ENCODE data around the gene DOCK8. TPM values are rescaled to one million over a fixed set of nuclear protein-coding genes. Genes with fewer than 3 reads are reported as not detected.

Gene DOCK8
- total RNA-seq, 1 donor from 2014 or later = 0.22 TPM

GRCh38 chr9:462606-463005, 247.9 kb downstream of the DOCK8 start:
- Mint-ChIP-seq H3K36me3 (ENCODE audit: unreplicated experiment) (no peaks in the 10 kb centered on the region), H3K27ac (ENCODE audit: unreplicated experiment) (peak overlapping the region; percentile 62), H3K4me3 (ENCODE audit: unreplicated experiment) (peak overlapping the region; percentile 1), H3K4me1 (ENCODE audit: low read depth, unreplicated experiment) (peaks cover 17% of the 10 kb centered on the region), H3K9me3 (ENCODE audit: unreplicated experiment) (peaks cover 3% of the 10 kb centered on the region), H3K27me3 (ENCODE audit: unreplicated experiment) (peaks cover 2% of the 10 kb centered on the region)
- no peak for DNase-seq
- TF ChIP-seq CTCF (IDR thresholded peaks at IDR 0.05; ENCODE audit: partially characterized antibody, unreplicated experiment) = no peak

DNA sequence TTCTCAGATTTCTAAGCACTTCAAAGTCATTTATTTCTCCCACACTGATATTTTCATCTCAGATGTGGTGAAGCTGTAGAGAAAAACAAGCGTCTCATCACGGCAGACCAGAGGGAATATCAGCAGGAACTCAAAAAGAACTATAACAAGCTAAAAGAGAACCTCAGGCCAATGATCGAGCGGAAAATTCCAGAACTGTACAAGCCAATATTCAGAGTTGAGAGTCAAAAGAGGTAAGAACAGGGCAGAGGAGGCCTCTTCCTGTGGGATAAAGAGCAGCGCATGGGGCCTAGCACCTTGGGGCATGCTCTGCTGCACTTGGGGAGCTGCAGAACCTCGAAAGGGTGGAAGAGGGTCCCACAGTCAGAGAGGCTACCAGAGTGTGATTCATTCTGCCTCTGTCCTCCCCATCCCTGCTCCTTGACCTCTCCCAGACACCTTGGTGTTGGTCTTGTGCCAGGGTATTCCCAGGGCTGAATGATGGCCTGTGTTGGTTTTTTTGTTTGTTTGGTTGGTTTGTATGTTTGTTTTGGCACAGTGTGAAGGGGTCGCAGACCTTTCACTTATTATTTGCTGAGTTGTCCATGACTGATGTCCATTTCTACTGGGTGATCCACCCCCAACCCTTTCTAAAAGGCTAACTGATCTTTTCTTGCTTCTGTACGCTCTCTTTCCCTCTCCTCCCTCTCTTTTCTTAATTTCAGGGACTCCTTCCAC, 248.9 kb downstream of the DOCK8 start:
- TF ChIP-seq CTCF (IDR thresholded peaks at IDR 0.05; ENCODE audit: partially characterized antibody, unreplicated experiment) = no peak
- DNase-seq = no peak
- no peak overlapping the region for H3K4me3 Mint-ChIP-seq (ENCODE audit: unreplicated experiment)
- H3K27me3 Mint-ChIP-seq (ENCODE audit: unreplicated experiment) = peaks cover 2% of the 10 kb centered on the region
- H3K27ac Mint-ChIP-seq (ENCODE audit: unreplicated experiment) = no peak overlapping the region
- peaks cover 3% of the 10 kb centered on the region for H3K9me3 Mint-ChIP-seq (ENCODE audit: unreplicated experiment)
- peaks cover 17% of the 10 kb centered on the region for H3K4me1 Mint-ChIP-seq (ENCODE audit: low read depth, unreplicated experiment)
- no peaks in the 10 kb centered on the region for H3K36me3 Mint-ChIP-seq (ENCODE audit: unreplicated experiment)

DNA sequence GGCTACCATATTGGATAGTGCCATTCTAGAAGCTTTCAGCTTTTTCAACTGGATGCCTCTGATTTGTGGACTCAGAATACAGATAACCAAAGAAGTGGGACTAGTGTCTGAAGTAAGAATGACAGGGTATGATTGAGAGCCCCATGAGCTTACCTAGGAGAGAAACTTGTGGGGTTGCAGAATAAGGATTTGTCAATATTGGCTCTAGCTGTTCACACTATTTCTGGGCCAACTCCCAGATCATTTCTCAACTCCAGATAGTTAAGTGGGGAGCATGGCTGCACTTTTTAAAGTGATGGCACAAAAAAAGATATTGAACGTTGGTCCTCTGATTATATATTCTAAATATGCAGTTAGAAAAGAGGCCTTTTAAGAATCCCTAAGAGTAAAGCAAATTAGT, 252.1 kb downstream of the DOCK8 start:
- H3K27me3 Mint-ChIP-seq (ENCODE audit: unreplicated experiment) = peaks cover 2% of the 10 kb centered on the region
- peaks cover 15% of the 10 kb centered on the region for H3K4me1 Mint-ChIP-seq (ENCODE audit: low read depth, unreplicated experiment)
- no peak for TF ChIP-seq CTCF (IDR thresholded peaks at IDR 0.05; ENCODE audit: partially characterized antibody, unreplicated experiment)
- peaks cover 8% of the 10 kb centered on the region for H3K9me3 Mint-ChIP-seq (ENCODE audit: unreplicated experiment)
- H3K27ac Mint-ChIP-seq (ENCODE audit: unreplicated experiment) = no peak overlapping the region
- no peak overlapping the region for H3K4me3 Mint-ChIP-seq (ENCODE audit: unreplicated experiment)
- no peak for DNase-seq
- no peaks in the 10 kb centered on the region for H3K36me3 Mint-ChIP-seq (ENCODE audit: unreplicated experiment)

DNA sequence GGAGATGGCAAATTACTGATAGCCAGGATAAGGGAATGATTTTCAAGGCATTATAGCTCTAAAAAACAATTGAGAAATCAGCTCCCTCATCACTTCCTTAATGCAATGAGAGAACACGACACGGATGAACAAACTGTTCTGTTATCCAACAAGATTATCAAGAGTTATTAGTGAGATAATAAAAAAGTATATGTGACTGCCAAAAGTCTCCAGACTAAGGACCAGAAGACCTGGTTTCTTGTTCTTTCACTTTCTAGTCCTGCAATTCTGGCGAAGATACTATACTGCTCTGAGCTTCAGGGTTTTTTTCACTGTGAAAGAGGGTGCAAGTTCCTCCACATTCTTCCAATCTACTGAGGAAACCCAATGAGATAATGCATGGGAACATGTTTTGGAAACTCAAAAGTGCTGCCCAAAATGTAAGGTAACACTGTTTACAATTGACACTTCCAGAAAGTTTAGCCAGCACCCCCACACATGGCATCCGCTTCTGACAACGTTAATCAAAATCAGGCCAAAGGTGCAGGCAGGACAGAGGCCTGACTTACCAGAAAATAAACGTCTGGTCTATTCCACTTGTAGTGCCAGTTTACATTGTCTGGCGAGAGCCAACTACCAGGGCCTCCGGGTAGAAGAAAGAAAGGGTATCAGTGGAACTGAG, 254.2 kb downstream of the DOCK8 start:
- H3K27ac Mint-ChIP-seq (ENCODE audit: unreplicated experiment) = peak overlapping the region; percentile 68
- no peak for DNase-seq
- H3K9me3 Mint-ChIP-seq (ENCODE audit: unreplicated experiment) = peaks cover 5% of the 10 kb centered on the region
- TF ChIP-seq CTCF (IDR thresholded peaks at IDR 0.05; ENCODE audit: partially characterized antibody, unreplicated experiment) = no peak
- peaks cover 9% of the 10 kb centered on the region for H3K4me1 Mint-ChIP-seq (ENCODE audit: low read depth, unreplicated experiment)
- peak overlapping the region; percentile 77 for H3K4me3 Mint-ChIP-seq (ENCODE audit: unreplicated experiment)
- no peaks in the 10 kb centered on the region for H3K36me3 Mint-ChIP-seq (ENCODE audit: unreplicated experiment)
- H3K27me3 Mint-ChIP-seq (ENCODE audit: unreplicated experiment) = no peaks in the 10 kb centered on the region

All from glutamatergic neuron (in vitro differentiated cells).